ENCODE measurements around the gene PRRT1. TPM values are rescaled to one million over a fixed set of nuclear protein-coding genes. Genes with fewer than 3 reads are reported as not detected.
A peak's percentile ranks its signal among the peaks of the same experiment; 100 is the strongest.
"Not testable (repeated sequence)": the region's sequence is repeated elsewhere in the genome, so short reads cannot be mapped to it uniquely, and the experiment has no call there.

Gene PRRT1
- under 0.01 TPM in 2 replicates for total RNA-seq (2012; rRNA removed)

DNA sequence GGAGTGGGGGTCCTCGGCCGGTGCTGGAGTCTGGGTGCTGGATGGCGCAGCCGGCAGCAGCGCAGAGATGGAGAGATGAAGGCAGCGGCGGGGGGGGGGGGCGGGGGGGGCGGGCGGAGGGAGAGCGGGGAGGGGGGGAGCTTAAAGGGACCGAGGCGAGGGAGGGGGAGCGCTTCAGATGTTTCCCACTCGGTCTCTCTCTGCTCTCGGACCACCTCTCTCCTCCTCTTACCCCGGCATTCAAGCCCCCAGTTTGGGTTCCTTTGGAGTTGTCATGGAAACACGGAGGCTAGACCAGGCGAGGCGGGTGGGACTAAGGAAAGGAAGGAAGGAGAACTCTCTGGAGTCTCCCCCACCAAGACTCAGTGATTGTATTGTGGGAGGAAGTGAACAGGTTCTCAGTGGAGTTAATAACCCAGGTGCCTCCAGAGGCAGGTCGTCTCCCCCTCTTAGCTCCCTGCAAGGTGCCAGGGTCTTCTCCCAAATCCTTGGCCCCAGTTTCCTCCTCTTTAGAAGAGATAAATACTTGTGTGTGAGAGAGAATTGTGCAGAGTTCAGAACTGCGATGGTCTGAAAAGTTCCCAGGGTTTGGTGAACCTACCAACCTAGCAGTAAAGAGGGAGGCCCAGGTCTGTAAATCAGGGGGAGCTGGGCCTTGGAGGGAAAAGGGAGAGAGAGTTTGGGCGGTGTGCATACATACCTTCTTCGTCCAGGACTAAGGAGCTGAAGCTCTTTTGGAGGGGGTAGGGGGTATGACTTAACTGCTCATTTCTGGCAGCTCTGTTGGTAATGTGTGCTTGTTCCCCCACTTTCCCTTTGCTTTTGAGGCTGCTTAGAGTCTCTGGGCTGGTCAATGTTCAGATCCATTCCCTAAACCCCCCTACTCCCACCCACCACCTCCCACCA, at the start of gene PRRT1:
TSS of gene PRRT1 (minus strand) at position 77 of the 906 bp plus-strand sequence. CDS start 112 bp downstream, outside the sequence.
- Histone ChIP-seq H3K4me2 (ENCODE audit: low read length) (peak within 1 kb of the TSS; percentile 94), H3K9ac (ENCODE audit: low read depth, low read length) (peak within 1 kb of the TSS; percentile 82), H3K36me3 (ENCODE audit: insufficient read depth, low read length) (peaks cover 3% of the 10 kb centered on the region), H3K27me3 (ENCODE audit: control insufficient read depth, insufficient read depth, low read length) (peaks cover 23% of the 10 kb centered on the region), H3K4me1 (ENCODE audit: control insufficient read depth, insufficient read depth, low read length) (peaks cover 28% of the 10 kb centered on the region), H3K9me3 (replicated peaks; ENCODE audit: low read length) (no peaks in the 10 kb centered on the region), H3K4me3 (ENCODE audit: low read length) (peak within 1 kb of the TSS; percentile 86)

DNA sequence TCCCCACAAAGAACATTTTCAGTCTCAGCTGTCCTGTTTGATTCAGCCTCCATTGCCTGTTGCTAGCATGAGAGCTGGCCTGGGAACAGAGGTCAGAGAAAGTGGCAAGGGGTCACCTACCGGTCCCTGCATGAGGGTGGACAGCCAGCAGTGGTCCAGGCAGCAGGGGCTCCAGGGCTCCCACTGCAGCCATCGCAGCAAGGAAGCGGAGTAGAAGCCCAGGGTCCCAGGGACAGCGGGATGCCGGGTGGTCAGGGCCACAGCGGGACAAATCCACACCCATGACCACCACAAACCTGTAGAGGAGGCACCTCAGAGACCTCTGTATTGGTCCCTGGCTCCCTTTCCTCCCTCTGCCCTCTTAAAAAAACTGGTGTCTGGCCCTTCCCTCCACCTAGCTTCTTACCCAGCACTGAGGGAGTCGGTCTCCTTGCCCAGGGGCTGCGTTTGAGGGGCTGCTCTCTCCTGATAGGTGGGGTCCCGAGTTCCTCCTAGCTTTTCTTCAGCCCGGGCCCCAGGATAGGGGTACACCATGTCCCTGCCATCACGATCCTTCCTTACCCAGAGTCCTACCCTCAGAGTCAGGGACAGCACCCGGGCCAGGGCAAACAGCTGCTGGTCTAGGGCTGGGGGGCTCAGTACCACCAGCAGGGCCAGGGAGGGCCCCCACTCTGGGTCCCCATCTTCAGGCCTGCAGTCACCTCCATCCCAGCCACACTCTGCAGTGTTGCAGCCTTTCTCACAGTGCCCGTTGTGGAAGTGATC, 49.2 kb upstream of the PRRT1 start:
- no peaks in the 10 kb centered on the region for H3K9me3 ChIP-seq (replicated peaks; ENCODE audit: low read length)
- peaks cover 10% of the 10 kb centered on the region for H3K4me1 ChIP-seq (ENCODE audit: control insufficient read depth, insufficient read depth, low read length)
- H3K27me3 ChIP-seq (ENCODE audit: control insufficient read depth, insufficient read depth, low read length) = peaks cover 13% of the 10 kb centered on the region
- H3K36me3 ChIP-seq (ENCODE audit: insufficient read depth, low read length) = no peaks in the 10 kb centered on the region
- no peak overlapping the region for H3K4me3 ChIP-seq (ENCODE audit: low read length)
- H3K9ac ChIP-seq (ENCODE audit: low read depth, low read length) = no peak overlapping the region
- H3K4me2 ChIP-seq (ENCODE audit: low read length) = no peak overlapping the region

DNA sequence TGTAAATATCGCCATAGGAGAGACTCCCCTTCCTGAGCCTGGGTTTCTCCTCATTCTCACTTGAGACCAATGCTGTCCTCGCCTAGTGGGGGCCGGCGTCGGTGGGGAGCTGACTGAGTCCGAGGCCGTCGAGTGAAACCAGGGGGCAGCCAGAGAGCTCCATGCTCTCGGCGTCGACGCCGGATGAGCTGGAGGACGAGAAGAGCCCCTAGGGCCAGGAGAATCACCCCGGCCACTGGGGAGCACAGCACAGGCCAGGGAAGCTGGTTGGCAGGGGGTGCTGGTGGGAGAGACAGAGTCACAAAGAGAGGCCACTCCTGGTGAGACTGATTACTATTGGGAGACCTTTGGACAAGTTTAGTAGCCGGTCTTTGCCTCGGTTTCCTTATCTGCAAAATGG, 47.1 kb upstream of the PRRT1 start:
- H3K4me1 ChIP-seq (ENCODE audit: control insufficient read depth, insufficient read depth, low read length) = peaks cover 19% of the 10 kb centered on the region
- no peaks in the 10 kb centered on the region for H3K36me3 ChIP-seq (ENCODE audit: insufficient read depth, low read length)
- no peaks in the 10 kb centered on the region for H3K9me3 ChIP-seq (replicated peaks; ENCODE audit: low read length)
- no peak overlapping the region for H3K4me3 ChIP-seq (ENCODE audit: low read length)
- H3K4me2 ChIP-seq (ENCODE audit: low read length) = no peak overlapping the region
- peaks cover 7% of the 10 kb centered on the region for H3K27me3 ChIP-seq (ENCODE audit: control insufficient read depth, insufficient read depth, low read length)
- H3K9ac ChIP-seq (ENCODE audit: low read depth, low read length) = no peak overlapping the region

DNA sequence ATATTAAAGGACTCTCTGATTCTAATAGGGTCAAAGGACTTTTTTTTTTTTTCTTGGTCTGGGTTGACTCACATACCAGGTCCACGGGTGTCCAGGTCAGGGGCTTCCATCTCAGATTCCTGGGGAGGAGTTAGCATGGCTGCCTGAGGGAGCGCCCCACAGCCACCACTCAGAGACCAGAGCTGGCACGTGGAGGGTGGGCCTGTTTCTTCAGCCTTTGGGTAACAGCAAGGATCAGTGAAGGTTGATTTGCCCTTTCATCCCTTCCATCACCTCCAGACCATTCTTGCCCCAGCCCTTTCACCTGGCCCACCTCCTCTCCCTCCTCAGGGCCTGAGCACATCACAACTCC, 46.6 kb upstream of the PRRT1 start:
- Histone ChIP-seq H3K4me1 (ENCODE audit: control insufficient read depth, insufficient read depth, low read length) (peaks cover 19% of the 10 kb centered on the region), H3K36me3 (ENCODE audit: insufficient read depth, low read length) (no peaks in the 10 kb centered on the region), H3K4me2 (ENCODE audit: low read length) (no peak overlapping the region), H3K9ac (ENCODE audit: low read depth, low read length) (no peak overlapping the region), H3K4me3 (ENCODE audit: low read length) (no peak overlapping the region), H3K9me3 (replicated peaks; ENCODE audit: low read length) (no peaks in the 10 kb centered on the region), H3K27me3 (ENCODE audit: control insufficient read depth, insufficient read depth, low read length) (peaks cover 6% of the 10 kb centered on the region)

DNA sequence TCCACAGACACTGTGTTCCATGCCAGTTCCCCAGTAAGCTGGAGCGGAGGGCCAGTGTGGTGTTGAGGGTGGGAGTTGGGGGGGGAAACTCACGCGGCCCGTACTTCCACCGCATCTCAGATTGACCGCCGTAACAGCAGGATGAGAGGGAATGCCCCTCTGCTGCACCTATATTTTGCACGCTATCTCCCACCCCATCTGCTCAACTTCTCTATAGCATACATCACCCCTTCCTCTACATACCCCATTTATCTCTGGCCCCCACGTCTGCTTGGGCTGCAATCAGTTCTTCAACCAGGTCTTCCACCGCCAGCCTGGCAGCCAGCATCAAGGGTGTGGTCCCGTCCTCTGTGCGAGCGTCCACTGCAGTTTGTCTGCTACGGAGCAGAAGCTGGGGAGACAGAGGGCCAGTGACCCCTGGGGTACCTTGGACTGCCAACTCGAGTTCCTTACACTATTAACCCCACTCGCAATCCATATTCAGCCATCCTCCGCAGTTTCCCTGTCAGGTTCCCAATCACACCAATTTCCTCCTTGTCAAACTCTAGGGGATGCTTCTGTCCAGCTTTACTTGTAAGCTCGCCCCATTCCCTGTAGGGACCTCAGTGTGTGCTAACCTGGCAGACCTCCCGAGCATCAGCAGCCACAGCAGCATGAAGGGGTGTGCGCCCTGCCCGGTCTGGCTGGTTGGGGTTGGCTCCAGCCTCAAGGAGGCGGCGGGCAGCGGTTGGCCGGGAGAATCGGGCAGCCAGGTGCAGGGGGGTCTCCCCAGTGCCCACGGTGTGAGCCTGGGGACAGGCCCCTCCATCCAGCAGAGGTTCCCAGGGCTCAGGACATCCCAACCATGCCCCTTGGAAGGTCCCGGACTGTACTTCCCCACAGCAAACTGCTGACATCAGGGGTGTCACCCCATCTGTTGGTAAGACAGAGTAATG, 45.2 kb upstream of the PRRT1 start:
- H3K9me3 ChIP-seq (replicated peaks; ENCODE audit: low read length) = no peaks in the 10 kb centered on the region
- H3K36me3 ChIP-seq (ENCODE audit: insufficient read depth, low read length) = no peaks in the 10 kb centered on the region
- H3K4me1 ChIP-seq (ENCODE audit: control insufficient read depth, insufficient read depth, low read length) = peaks cover 25% of the 10 kb centered on the region
- H3K9ac ChIP-seq (ENCODE audit: low read depth, low read length) = peak overlapping the region; percentile 100
- peak overlapping the region; percentile 99 for H3K4me2 ChIP-seq (ENCODE audit: low read length)
- H3K27me3 ChIP-seq (ENCODE audit: control insufficient read depth, insufficient read depth, low read length) = peaks cover 6% of the 10 kb centered on the region
- peak overlapping the region; percentile 97 for H3K4me3 ChIP-seq (ENCODE audit: low read length)

DNA sequence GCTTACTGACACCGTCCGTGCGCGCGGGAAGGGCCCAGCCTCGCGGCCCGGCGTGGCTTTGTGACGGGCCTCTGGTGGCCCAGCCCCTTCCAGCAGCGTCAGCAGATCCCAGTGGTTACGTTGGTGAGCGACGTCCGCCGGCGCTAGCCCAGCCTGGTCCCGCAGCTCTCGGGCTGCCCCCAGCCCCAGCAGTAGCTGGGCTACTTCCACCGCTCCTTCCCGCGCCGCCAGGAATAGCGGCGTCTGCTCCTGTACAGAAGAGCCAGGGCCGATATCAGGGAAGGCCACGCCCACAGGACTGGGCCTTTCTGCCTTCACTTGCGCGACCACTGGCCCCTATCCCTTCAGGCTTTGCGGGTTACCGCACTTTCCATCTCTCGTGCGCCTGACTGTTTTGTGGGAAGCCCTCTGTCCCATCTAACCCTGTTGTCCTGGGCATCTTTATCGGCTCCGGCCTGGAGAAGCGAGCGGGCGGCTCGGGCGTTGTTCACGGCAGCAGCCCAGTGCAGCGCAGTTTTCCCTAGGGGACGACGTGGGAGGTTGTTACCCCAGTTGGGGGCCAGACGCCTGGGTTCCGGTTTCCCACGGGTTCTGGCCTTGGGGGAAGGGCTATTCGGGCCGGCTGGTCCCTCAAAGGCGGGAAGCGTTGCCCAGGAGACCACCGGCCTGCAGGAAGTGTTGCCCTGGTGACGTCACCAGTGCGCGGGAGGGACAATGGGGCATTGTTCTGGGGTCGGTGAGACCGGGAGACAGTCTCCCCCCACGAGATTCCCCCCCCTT, 44.4 kb upstream of the PRRT1 start:
- peaks cover 26% of the 10 kb centered on the region for H3K4me1 ChIP-seq (ENCODE audit: control insufficient read depth, insufficient read depth, low read length)
- peak overlapping the region; percentile 100 for H3K9ac ChIP-seq (ENCODE audit: low read depth, low read length)
- no peaks in the 10 kb centered on the region for H3K27me3 ChIP-seq (ENCODE audit: control insufficient read depth, insufficient read depth, low read length)
- H3K4me3 ChIP-seq (ENCODE audit: low read length) = peak overlapping the region; percentile 97
- no peaks in the 10 kb centered on the region for H3K9me3 ChIP-seq (replicated peaks; ENCODE audit: low read length)
- no peaks in the 10 kb centered on the region for H3K36me3 ChIP-seq (ENCODE audit: insufficient read depth, low read length)
- peak overlapping the region; percentile 99 for H3K4me2 ChIP-seq (ENCODE audit: low read length)

DNA sequence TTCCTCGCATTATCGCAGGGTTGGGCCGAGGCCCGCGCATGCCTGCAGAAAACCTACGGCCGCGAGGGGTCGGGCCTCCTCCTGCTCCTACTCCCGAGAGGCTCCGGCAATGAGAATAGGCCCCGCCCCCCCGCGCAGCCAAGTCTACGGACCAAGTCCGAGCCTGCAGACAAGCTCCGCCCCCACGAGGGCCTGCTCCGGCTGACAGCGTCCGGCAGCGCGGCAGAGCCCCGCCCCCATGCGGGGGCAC, 43.8 kb upstream of the PRRT1 start:
- H3K27me3 ChIP-seq (ENCODE audit: control insufficient read depth, insufficient read depth, low read length) = no peaks in the 10 kb centered on the region
- no peaks in the 10 kb centered on the region for H3K9me3 ChIP-seq (replicated peaks; ENCODE audit: low read length)
- peaks cover 31% of the 10 kb centered on the region for H3K4me1 ChIP-seq (ENCODE audit: control insufficient read depth, insufficient read depth, low read length)
- H3K36me3 ChIP-seq (ENCODE audit: insufficient read depth, low read length) = no peaks in the 10 kb centered on the region
- no peak overlapping the region for H3K4me3 ChIP-seq (ENCODE audit: low read length)
- peak overlapping the region; percentile 100 for H3K9ac ChIP-seq (ENCODE audit: low read depth, low read length)
- peak overlapping the region; percentile 99 for H3K4me2 ChIP-seq (ENCODE audit: low read length)

DNA sequence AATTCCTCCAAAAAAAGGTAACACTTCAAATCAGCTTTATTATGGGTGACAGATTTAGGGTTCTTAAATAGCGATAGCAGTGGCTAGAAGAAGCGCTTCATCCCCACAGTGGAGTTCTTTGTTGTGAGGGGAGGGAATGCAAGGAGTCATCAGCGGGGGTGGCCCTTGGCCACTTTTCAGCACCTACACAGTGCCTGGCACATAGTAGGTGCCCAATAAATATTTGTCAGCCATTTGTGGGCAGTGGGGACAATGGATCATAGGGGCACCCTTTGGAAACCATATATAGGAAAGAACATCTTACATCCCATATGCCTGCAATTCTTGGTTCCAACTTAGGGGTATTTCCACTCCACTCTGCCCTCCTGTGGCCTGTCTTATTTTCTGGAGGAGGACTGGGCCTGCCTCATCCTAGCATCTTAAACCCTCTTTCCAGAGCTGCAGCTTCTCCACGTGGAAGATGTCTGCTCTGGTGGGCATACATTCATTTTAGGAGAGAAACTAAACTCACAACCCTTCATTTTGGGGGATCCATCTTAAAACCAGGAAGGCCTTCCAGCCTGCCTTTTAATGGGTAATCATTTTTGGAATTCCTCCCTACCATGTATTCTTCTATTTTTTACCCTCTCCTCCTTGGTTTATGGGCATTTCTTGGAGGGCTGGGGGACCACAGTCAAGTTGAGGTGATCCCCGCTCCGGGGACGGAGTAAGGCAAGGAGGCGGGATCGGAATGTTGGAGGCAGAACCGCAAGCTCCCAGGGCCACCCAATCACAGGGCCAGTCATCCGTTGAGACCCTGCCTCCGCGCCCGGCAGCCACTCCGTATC, 43.3 kb upstream of the PRRT1 start:
- Histone ChIP-seq H3K27me3 (ENCODE audit: control insufficient read depth, insufficient read depth, low read length) (no peaks in the 10 kb centered on the region), H3K9ac (ENCODE audit: low read depth, low read length) (peak overlapping the region; percentile 94), H3K4me1 (ENCODE audit: control insufficient read depth, insufficient read depth, low read length) (peaks cover 34% of the 10 kb centered on the region), H3K4me2 (ENCODE audit: low read length) (peak overlapping the region; percentile 99), H3K9me3 (replicated peaks; ENCODE audit: low read length) (no peaks in the 10 kb centered on the region), H3K4me3 (ENCODE audit: low read length) (peak overlapping the region; percentile 78), H3K36me3 (ENCODE audit: insufficient read depth, low read length) (no peaks in the 10 kb centered on the region)

DNA sequence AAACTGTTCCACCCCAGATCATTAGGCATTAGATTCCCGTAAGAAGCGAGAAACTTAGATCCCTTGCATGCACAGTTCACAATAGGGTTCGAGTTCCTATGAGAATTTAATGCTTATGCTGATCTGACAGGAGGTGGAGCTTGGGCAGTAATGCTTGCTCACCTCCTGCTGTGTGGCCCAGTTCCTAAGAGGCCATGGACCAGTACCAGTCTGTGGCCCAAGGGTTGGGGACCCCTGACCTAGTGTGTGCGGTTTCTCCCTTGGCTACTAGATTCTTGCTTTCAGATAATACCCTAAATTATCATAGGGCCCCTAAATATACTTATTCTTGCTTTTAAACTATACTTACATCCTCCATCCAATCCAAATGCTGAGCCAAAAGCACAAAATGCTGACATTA, 42.6 kb upstream of the PRRT1 start:
- Histone ChIP-seq H3K4me2 (ENCODE audit: low read length) (no peak overlapping the region), H3K9me3 (replicated peaks; ENCODE audit: low read length) (no peaks in the 10 kb centered on the region), H3K4me3 (ENCODE audit: low read length) (peak overlapping the region; percentile 78), H3K36me3 (ENCODE audit: insufficient read depth, low read length) (no peaks in the 10 kb centered on the region), H3K4me1 (ENCODE audit: control insufficient read depth, insufficient read depth, low read length) (peaks cover 34% of the 10 kb centered on the region), H3K27me3 (ENCODE audit: control insufficient read depth, insufficient read depth, low read length) (no peaks in the 10 kb centered on the region), H3K9ac (ENCODE audit: low read depth, low read length) (no peak overlapping the region)

DNA sequence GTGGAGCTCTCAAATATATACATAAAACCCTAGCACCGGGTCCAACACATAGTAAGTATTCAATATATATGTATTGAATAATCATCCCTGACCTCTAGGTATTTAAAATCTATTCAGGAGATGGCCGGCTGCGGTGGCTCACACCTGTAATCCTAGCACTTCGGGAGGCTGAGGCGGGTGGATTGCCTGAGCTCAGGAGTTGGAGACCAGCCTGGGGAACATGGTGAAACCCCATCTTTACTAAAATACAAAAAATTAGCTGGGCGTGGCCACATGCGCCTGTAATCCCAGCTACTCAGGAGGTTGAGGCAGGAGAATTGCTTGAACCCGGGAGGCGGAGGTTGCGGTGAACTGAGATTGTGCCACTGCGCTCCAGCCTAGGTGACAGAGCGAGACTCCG, 41.4 kb upstream of the PRRT1 start:
- H3K4me3 ChIP-seq (ENCODE audit: low read length); H3K4me2 ChIP-seq (ENCODE audit: low read length); H3K9me3 ChIP-seq (replicated peaks; ENCODE audit: low read length); H3K9ac ChIP-seq (ENCODE audit: low read depth, low read length); H3K36me3 ChIP-seq (ENCODE audit: insufficient read depth, low read length); H3K27me3 ChIP-seq (ENCODE audit: control insufficient read depth, insufficient read depth, low read length): not testable (repeated sequence)
- peaks cover 44% of the 10 kb centered on the region for H3K4me1 ChIP-seq (ENCODE audit: control insufficient read depth, insufficient read depth, low read length)
